SK-N-SH (cell line): Measurements from ENCODE around the gene PFN1.

Experiments used
- CHD2 ChIP-seq: fragments of 150-350 bp; IDR thresholded peaks from 2 replicates; pipeline ENCODE4 v1.6.1; 2018; ENCODE audit warnings: low read length; ENCODE audit not compliant: partially characterized antibody
- TF ChIP-seq, protein P1 (sequence below): fragments of 200-600 bp; sonication (generic); IDR thresholded peaks from 2 replicates; pipeline ENCODE4 v1.6.1; 2017; ENCODE audit warnings: antibody characterized with exemption, mild to moderate bottlenecking, moderate library complexity

GRCh38 chr17:4953451-4953961, 5.2 kb upstream of the PFN1 start:
- TF ChIP-seq CHD2, result no peak
- TF ChIP-seq, protein P1, sequence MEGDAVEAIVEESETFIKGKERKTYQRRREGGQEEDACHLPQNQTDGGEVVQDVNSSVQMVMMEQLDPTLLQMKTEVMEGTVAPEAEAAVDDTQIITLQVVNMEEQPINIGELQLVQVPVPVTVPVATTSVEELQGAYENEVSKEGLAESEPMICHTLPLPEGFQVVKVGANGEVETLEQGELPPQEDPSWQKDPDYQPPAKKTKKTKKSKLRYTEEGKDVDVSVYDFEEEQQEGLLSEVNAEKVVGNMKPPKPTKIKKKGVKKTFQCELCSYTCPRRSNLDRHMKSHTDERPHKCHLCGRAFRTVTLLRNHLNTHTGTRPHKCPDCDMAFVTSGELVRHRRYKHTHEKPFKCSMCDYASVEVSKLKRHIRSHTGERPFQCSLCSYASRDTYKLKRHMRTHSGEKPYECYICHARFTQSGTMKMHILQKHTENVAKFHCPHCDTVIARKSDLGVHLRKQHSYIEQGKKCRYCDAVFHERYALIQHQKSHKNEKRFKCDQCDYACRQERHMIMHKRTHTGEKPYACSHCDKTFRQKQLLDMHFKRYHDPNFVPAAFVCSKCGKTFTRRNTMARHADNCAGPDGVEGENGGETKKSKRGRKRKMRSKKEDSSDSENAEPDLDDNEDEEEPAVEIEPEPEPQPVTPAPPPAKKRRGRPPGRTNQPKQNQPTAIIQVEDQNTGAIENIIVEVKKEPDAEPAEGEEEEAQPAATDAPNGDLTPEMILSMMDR, result no peak
